ENCODE measurements around the gene NKX2-3. TPM values are rescaled to one million over a fixed set of nuclear protein-coding genes. Genes with fewer than 3 reads are reported as not detected.

The NKX2-3 gene
- total RNA-seq, 1 experiment from 2014 or later, result 0.15 TPM

- no peak for ATAC-seq
- H3K27me3 ChIP-seq (ENCODE audit: control insufficient read depth, insufficient read depth, low read length), result peaks cover 36% of the 10 kb centered on the region
Measured at GRCh38 chr10:99539120-99539519, 6.4 kb downstream of the NKX2-3 start.

GRCh38 chr10:99539820-99540219 lies 7.1 kb downstream of the NKX2-3 start:
- no peak for DNase-seq (ENCODE audit: low read depth, low spot score)
- no peak overlapping the region for H3K27ac ChIP-seq (ENCODE audit: low read length)
- no peak for ATAC-seq
- in situ Hi-C loops (cut with HindIII; ENCODE audit: low pct_unique_long_range_greater_than_20kb, low sequenced_read_pairs), result no loop called here
- ChIA-PET CTCF (no interaction called here), POLR2A (no interaction called here)
- BruUV-seq (replicated peaks), result no TSS peak
- no peaks in the 10 kb centered on the region for H3K36me3 ChIP-seq (ENCODE audit: control insufficient read depth, insufficient read depth, low read length)
- H3K4me3 ChIP-seq (ENCODE audit: low read depth in 2 of 2, low read length in 2 of 2), result no peak overlapping the region
- TF ChIP-seq POLR2AphosphoS5 (IDR thresholded peaks at IDR 0.05; ENCODE audit: low read depth, low read length), result no peak
- no peak for TF ChIP-seq CTCF (IDR thresholded peaks at IDR 0.05)
- TF ChIP-seq TCF7L2 (IDR thresholded peaks at IDR 0.05; ENCODE audit: low read depth, low read length), result no peak
- no peak for TF ChIP-seq SIN3A (IDR thresholded peaks at IDR 0.05; ENCODE audit: borderline replicate concordance, insufficient read depth, low read depth, low read length)
- TF ChIP-seq REST (IDR thresholded peaks at IDR 0.05; ENCODE audit: insufficient read depth in 1 of 2, low read depth in 2 of 2, low read length in 1 of 2), result no peak
- H3K9me3 ChIP-seq (ENCODE audit: control insufficient read depth, insufficient read depth, low read depth, low read length), result no peaks in the 10 kb centered on the region
- peaks cover 35% of the 10 kb centered on the region for H3K27me3 ChIP-seq (ENCODE audit: control insufficient read depth, insufficient read depth, low read length)
- H3K4me1 ChIP-seq (ENCODE audit: control insufficient read depth, insufficient read depth, low read length), result peaks cover 5% of the 10 kb centered on the region; the same call in 1 of the 2 replicates
- intact Hi-C loops (cut with micrococcal nuclease; ENCODE audit: unreplicated experiment), result no loop called here

More at GRCh38 chr10:99539120-99539519, 6.4 kb downstream of the NKX2-3 start:
- in situ Hi-C loops (cut with HindIII; ENCODE audit: low pct_unique_long_range_greater_than_20kb, low sequenced_read_pairs), result no loop called here
- no TSS peak for BruUV-seq (replicated peaks)
- no peak for DNase-seq (ENCODE audit: low read depth, low spot score)
- H3K4me3 ChIP-seq (ENCODE audit: low read depth in 2 of 2, low read length in 2 of 2), result no peak overlapping the region
- H3K36me3 ChIP-seq (ENCODE audit: control insufficient read depth, insufficient read depth, low read length), result no peaks in the 10 kb centered on the region
- intact Hi-C loops (cut with micrococcal nuclease; ENCODE audit: unreplicated experiment), result no loop called here
- no peak overlapping the region for H3K27ac ChIP-seq (ENCODE audit: low read length)
- POLR2A ChIA-PET, result no interaction called here
- no peak for TF ChIP-seq CTCF (IDR thresholded peaks at IDR 0.05)
- CTCF ChIA-PET, result interaction anchor here (1.0 kb wide), 1 partner anchor 103 kb away, joined by 3 read pairs; no protein-coding TSS in a partner anchor
- H3K4me1 ChIP-seq (ENCODE audit: control insufficient read depth, insufficient read depth, low read length), result peaks cover 5% of the 10 kb centered on the region; the same call in 1 of the 2 replicates
- H3K9me3 ChIP-seq (ENCODE audit: control insufficient read depth, insufficient read depth, low read depth, low read length), result no peaks in the 10 kb centered on the region

Measured in Panc1 (cell line).